T-helper 17 cell (primary cell): Measurements from ENCODE around the gene MPP2. TPM values are rescaled to one million over a fixed set of nuclear protein-coding genes. Genes with fewer than 3 reads are reported as not detected.

Experiments used
- ATAC-seq: fragments of 150-1000 bp; cut with Tn5 transposase; 2 replicates; pipeline ENCODE4 v1.10.0; 2021; ENCODE audit warnings: mild to moderate bottlenecking, moderate library complexity
- DNase-seq, 3 donors: peaks; one replicate each; pipeline versions ENCODE4 v3.0.0 to v3.0.0-alpha.2; 2020 to 2021
- H3K9me3 ChIP-seq: one replicate; pipeline ENCODE4 v1.7.0; 2013; ENCODE audit warnings: low read length, mild to moderate bottlenecking; ENCODE audit not compliant: control insufficient read depth, poor library complexity, severe bottlenecking
- H3K27ac Mint-ChIP-seq: one replicate; pipeline ENCODE4 v1.8.0; 2022; ENCODE audit warnings: mild to moderate bottlenecking, moderate library complexity, mixed read lengths
- H3K27me3 Mint-ChIP-seq: one replicate; pipeline ENCODE4 v1.8.0; 2022; ENCODE audit warnings: mixed read lengths
- H3K36me3 Mint-ChIP-seq: one replicate; pipeline ENCODE4 v1.8.0; 2022; ENCODE audit warnings: low read depth, mixed read lengths
- H3K4me1 Mint-ChIP-seq: one replicate; pipeline ENCODE4 v1.8.0; 2022; ENCODE audit warnings: mild to moderate bottlenecking, mixed read lengths
- H3K4me3 Mint-ChIP-seq: one replicate; pipeline ENCODE4 v1.8.0; 2022; ENCODE audit warnings: mild to moderate bottlenecking, moderate library complexity, mixed read lengths
- total RNA-seq, 4 donors: library from RNA in 2 of 4; stranded (reverse) in 2 of 4; gene quantifications; one replicate each; pipeline ENCODE4 v1.2.3 and lab custom pipeline; 2022 to 2026

Gene MPP2
- total RNA-seq, 2 donors from 2014 or later, result 1.5 to 2.2 TPM

DNA sequence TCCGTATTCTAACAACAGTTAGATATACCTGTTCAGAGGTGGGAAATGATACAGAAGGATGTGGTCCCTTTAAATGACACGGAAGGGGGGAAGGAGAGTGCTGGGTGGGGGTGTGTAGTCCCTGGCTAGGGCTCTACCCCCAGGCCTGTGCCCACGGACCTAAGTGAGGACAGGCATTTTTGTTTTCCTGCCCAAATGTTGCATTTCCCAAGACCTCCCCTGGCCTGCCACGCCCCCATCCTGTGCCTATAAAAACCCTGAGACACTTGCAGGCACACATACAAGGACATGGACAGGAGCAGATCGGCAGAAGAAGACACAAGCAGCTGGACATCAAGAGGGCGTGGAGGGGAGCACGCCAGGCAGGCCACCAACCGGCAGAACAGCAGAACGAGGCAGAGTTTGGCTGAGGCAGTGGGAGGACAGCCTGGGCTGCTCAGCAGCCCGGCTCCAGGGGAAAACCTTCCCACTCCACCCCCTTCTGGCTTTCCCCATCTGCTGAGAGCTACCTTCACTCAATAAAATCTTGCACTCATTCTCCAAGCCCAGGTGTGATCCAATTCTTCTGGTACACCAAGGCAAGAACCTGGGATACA lies 13.3 kb upstream of the MPP2 start:
- ATAC-seq, result no peak

DNA sequence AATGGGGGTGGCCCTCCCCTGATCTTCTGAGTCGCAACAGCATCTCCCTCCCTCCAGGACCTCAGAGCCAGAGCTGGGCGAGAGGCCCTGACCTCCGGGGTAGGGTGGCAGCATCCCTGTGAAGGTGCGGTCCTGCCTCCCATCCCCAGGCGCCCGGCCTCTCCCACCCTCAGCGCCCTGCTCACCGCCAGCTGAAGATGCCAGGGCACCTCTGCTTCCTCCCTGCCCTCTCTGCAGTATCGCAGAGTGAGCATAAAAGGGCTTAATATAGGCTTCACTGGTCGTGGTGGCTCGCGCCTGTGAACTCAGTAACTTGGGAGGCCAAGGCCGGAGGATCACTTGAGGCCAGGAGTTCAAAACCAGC lies 10.7 kb upstream of the MPP2 start:
- no peaks in the 10 kb centered on the region for H3K36me3 Mint-ChIP-seq
- H3K9me3 ChIP-seq, result no peaks in the 10 kb centered on the region
- H3K27ac Mint-ChIP-seq, result peak overlapping the region; percentile 75
- ATAC-seq, result no peak
- H3K4me1 Mint-ChIP-seq, result peaks cover 7% of the 10 kb centered on the region
- peak overlapping the region; percentile 88 for H3K4me3 Mint-ChIP-seq
- no peaks in the 10 kb centered on the region for H3K27me3 Mint-ChIP-seq
- DNase-seq, result no peak

More for the DNA sequence above, 13.3 kb upstream of the MPP2 start:
- H3K4me3 Mint-ChIP-seq, result no peak overlapping the region
- no peaks in the 10 kb centered on the region for H3K9me3 ChIP-seq
- no peaks in the 10 kb centered on the region for H3K36me3 Mint-ChIP-seq
- DNase-seq, result no peak
- no peak overlapping the region for H3K27ac Mint-ChIP-seq
- no peaks in the 10 kb centered on the region for H3K27me3 Mint-ChIP-seq
- peaks cover 7% of the 10 kb centered on the region for H3K4me1 Mint-ChIP-seq

DNA sequence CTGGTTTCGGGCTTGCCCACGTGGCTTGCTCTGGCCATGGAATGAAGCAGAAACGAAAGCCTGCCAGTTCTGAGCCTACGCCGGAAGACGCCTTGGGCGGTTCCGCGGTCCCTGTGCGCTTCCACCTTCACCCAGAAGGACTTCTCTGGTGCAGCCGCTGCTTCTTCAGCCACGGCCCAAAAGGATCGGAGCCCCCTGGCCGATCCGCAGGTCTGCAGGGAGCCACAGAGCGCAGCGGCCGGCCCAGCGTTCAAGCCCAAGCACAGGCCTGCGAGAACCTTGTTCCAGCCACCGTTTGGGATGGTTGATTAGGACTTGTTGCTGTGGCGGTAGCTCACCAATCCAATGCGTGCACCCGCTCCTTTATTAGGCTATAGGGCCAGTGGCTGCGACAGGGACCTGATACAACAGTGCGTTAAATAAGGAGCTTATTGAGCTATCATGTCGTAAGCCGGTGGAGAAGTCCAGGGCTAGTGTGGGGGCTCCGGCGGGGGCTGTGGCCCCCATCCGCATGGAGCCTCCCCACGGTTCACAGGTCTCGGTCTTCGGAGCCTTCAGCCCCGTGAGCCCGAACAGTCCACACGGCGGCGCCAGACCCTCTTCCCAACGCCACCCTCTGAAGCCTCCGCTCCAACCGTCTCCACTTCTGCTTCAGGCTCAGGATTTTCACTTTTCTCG lies 10.2 kb upstream of the MPP2 start:
- DNase-seq (peak; percentile 25 to 34 (median 27)), ATAC-seq (peak; percentile 89)
- Mint-ChIP-seq H3K36me3 (no peaks in the 10 kb centered on the region), H3K4me1 (peaks cover 7% of the 10 kb centered on the region), H3K4me3 (peak overlapping the region; percentile 88), H3K27me3 (no peaks in the 10 kb centered on the region), H3K27ac (peak overlapping the region; percentile 75)
- no peaks in the 10 kb centered on the region for H3K9me3 ChIP-seq

DNA sequence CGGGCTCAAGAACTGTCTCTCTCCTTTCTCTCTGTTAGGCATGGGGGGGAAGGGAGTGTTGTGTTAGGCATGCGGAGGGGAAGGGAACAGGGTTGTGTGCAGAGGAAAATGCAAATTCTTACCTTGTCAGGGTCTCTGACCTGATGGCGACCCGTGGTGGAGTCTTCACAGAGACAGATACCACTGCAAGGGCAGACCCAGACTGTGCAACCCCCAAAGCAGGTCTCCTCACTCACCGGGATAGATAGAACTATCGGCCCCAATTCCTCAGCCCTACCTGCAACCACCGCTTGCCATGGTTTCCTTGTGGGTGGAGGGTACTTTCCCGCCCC lies 9.6 kb upstream of the MPP2 start:
- H3K4me1 Mint-ChIP-seq, result peaks cover 7% of the 10 kb centered on the region
- peak overlapping the region; percentile 75 for H3K27ac Mint-ChIP-seq
- no peak for DNase-seq
- no peak for ATAC-seq
- H3K27me3 Mint-ChIP-seq, result no peaks in the 10 kb centered on the region
- peak overlapping the region; percentile 88 for H3K4me3 Mint-ChIP-seq
- no peaks in the 10 kb centered on the region for H3K9me3 ChIP-seq
- no peaks in the 10 kb centered on the region for H3K36me3 Mint-ChIP-seq

DNA sequence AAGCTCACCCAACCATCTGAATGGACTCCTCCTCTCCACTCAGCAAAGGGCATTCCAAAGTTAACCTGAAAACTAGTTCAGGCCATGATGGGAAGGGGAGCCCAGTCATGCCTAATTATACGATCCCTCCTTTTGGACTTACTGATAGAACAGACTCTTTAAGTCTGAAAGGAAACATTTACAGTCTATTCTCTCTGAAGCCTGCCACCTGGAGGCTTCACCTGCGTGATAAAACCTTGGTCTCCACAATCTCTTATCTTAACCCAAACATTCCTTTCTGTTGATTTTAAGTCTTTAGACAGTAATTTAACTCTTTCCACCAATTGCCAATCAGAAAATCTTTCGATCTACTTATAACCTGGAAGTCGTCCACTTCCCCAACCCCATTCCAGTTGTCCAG lies 9.0 kb upstream of the MPP2 start:
- Mint-ChIP-seq H3K27me3 (no peaks in the 10 kb centered on the region), H3K27ac (no peak overlapping the region), H3K36me3 (no peaks in the 10 kb centered on the region), H3K4me3 (peak overlapping the region; percentile 88), H3K4me1 (peaks cover 7% of the 10 kb centered on the region)
- no peaks in the 10 kb centered on the region for H3K9me3 ChIP-seq
- ATAC-seq, result no peak
- no peak for DNase-seq

DNA sequence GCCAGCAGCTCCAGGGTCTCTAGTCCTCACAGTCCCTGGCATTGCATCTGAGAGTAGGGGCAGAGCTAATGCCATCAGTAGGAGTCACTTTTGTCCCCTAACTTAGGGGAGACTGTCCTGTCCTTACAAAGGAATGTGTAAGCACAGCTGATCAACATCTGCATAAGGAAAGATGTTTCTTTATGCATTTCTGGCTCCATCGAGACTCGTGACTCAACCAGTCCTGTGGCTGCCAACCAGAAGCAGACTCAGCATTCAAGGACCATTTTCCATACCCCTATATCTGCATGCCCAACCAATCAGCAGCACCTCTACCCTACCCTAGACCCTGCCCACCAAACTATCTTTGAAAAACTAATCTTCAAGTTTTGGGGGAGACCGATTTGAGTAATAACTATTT lies 8.2 kb upstream of the MPP2 start:
- no peak for DNase-seq
- no peak overlapping the region for H3K4me3 Mint-ChIP-seq
- no peaks in the 10 kb centered on the region for H3K27me3 Mint-ChIP-seq
- no peaks in the 10 kb centered on the region for H3K36me3 Mint-ChIP-seq
- ATAC-seq, result no peak
- H3K9me3 ChIP-seq, result no peaks in the 10 kb centered on the region
- no peak overlapping the region for H3K27ac Mint-ChIP-seq
- H3K4me1 Mint-ChIP-seq, result peaks cover 7% of the 10 kb centered on the region

DNA sequence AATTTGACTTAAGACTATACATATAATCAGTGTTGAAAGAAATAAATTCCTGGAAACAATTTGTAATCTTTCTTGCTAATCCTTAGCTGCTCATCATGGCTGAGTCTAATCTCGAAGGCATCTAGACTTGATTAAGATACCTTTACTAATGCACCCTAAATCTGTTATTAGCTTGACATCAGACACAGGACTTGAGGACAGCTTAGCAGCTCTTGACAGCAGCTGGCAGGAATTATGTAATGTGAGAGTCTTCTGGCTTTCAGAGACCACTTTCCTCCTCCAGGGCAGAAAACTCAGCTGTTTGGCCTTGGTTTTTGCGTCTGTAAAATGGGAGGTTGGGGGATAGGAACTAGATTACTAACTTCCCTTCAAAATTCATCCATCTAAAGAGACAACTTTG lies 7.1 kb upstream of the MPP2 start:
- Mint-ChIP-seq H3K36me3 (no peaks in the 10 kb centered on the region), H3K4me1 (peaks cover 9% of the 10 kb centered on the region), H3K27ac (no peak overlapping the region), H3K4me3 (no peak overlapping the region), H3K27me3 (no peaks in the 10 kb centered on the region)
- ATAC-seq (no peak), DNase-seq (no peak)
- no peaks in the 10 kb centered on the region for H3K9me3 ChIP-seq

DNA sequence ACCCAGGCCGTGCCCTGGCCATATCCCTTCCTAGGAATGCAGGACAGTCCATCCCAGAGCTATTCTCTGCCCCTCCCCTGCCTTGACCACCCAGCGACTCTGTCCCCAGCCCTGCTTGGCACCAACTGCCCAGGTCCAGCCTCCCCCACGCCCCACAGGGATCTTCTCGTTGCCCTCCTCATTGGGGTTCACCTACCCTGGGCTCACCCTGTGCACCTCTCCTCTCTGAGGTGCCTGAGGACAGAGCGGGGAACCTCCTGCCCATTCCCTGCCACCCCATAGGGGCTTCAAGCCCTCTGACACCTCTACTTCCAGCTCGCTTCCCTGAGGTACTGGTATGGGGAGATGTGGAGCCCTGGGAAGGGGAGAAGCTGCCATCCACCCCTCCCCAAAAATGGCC lies 6.2 kb upstream of the MPP2 start:
- ATAC-seq, result no peak
- no peak for DNase-seq
- Mint-ChIP-seq H3K4me1 (peaks cover 9% of the 10 kb centered on the region), H3K27ac (no peak overlapping the region), H3K27me3 (no peaks in the 10 kb centered on the region), H3K4me3 (no peak overlapping the region), H3K36me3 (no peaks in the 10 kb centered on the region)
- H3K9me3 ChIP-seq, result no peaks in the 10 kb centered on the region

DNA sequence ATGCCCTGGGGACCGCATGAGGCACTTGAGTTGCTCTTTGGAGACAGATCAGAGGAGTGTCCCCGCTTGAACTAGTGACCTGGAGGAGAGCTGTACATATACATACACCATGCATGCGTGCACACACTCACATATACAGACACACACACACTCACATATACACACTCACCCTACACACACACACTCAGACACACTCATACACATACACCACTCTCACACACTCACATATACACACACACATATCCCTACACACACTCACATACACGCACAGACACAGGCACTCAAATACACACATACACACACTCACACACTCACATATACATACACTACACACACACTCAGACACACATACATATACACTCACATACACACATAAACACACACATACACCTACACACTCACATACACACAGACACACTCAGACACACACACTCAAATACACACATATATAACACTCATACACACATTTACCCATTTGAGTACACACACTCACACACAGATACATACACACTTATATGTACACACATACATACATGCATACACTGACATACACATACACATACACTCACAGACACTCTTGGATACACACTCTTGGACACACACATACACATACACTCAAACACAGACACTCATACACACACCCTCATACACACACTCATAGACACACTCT lies 5.4 kb upstream of the MPP2 start:
- H3K27ac Mint-ChIP-seq, result no peak overlapping the region
- no peaks in the 10 kb centered on the region for H3K9me3 ChIP-seq
- no peak overlapping the region for H3K4me3 Mint-ChIP-seq
- peaks cover 5% of the 10 kb centered on the region for H3K27me3 Mint-ChIP-seq
- H3K36me3 Mint-ChIP-seq, result no peaks in the 10 kb centered on the region
- ATAC-seq (no peak), DNase-seq (no peak)
- H3K4me1 Mint-ChIP-seq, result peaks cover 13% of the 10 kb centered on the region

DNA sequence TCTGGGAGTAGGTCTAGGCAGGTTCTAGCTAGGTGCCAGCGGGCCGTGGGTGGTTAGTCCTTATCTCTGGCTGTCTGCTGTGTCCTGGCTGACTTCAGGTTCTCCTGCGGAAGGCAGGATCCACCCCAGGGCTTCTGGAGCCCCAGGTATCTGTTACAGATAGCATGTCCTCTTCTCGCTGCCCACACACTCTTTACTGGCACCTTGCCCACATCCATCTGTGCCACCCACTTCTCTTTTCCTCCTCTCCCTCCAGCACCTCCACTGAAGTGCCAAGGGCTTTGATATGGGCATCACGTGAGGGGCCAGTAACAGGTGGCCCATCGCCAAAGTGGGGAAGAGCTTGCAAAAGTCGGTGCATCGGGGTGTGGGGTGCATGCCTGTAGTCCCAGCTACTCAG lies 4.6 kb upstream of the MPP2 start:
- no peak overlapping the region for H3K27ac Mint-ChIP-seq
- peaks cover 6% of the 10 kb centered on the region for H3K27me3 Mint-ChIP-seq
- H3K4me3 Mint-ChIP-seq, result no peak overlapping the region
- H3K4me1 Mint-ChIP-seq, result peaks cover 18% of the 10 kb centered on the region
- no peak for ATAC-seq
- no peaks in the 10 kb centered on the region for H3K36me3 Mint-ChIP-seq
- no peak for DNase-seq
- H3K9me3 ChIP-seq, result no peaks in the 10 kb centered on the region

DNA sequence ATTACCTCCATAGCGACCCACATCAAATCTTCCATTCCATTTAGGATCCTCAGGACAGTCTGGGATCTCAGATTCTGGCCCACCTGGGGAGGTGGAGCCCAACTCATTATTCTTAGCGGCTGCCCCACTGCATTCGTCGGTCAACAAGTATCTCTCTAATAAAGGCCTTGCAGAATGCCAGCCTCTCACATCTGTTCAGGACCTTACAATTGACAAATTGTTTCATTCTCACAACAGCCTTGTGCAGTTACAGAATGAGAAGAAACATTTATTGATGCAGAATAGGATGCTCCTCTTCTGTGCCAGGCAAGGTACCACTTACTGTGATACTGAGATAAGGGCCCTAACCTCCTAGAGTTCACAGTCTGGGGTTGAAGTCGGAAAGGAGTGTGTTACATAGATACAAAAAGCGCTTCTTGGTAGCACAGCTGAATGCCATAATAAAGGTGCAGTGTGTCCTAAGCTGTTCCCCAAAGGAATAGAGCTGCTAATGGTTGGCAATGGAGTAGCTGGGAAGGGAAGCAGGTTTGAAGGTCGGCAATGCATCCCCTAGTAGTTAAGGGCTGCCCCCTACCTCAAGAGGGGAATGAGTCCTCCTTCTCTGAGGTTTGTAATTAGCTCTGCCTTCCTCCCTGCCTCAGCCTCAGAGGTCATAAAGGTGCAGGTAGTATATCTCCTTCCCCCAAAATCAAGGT lies 2.3 kb upstream of the MPP2 start:
- H3K27ac Mint-ChIP-seq, result no peak overlapping the region
- H3K27me3 Mint-ChIP-seq, result peaks cover 18% of the 10 kb centered on the region
- H3K36me3 Mint-ChIP-seq, result no peaks in the 10 kb centered on the region
- no peaks in the 10 kb centered on the region for H3K9me3 ChIP-seq
- DNase-seq, result no peak
- H3K4me3 Mint-ChIP-seq, result no peak overlapping the region
- H3K4me1 Mint-ChIP-seq, result peaks cover 19% of the 10 kb centered on the region
- ATAC-seq, result no peak

DNA sequence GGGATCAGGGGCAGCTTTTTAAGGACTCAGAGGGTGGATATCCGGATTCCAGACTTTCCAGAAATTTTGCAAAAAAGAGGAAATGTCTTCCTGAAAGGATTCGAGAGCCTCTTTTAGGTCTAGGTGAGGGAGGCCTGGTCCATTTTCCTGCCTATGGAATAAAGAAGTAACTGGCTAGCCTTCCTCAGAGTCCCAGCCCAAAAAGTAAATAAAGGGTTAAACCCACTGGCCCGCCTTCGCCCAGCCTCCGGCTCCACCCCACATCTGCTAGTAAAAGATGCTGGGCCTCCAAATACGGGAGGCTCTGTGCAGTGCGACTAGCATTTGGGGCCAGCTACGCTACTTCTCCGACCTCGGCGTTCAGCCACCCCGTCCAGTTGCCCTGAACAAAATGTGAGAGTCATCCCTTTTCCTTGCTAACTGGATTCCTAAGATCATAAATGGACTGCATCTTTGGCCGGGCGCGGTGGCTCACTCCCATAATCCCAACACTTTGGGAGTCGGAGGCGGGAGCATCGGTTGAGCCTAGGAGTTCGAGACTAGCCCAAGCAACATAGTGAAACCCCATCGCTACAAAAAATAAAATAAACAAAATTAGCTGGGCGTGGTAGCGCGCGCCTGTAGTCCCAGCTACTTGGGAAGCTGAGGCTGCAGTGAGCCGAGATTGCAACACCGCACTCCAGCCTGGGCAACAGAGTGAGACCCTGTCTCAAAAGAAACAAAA lies 824 bp upstream of the MPP2 start:
- peak; percentile 70 for ATAC-seq
- no peaks in the 10 kb centered on the region for H3K36me3 Mint-ChIP-seq
- peak in 2 of 3 donors; percentile 27 to 35 for DNase-seq

DNA sequence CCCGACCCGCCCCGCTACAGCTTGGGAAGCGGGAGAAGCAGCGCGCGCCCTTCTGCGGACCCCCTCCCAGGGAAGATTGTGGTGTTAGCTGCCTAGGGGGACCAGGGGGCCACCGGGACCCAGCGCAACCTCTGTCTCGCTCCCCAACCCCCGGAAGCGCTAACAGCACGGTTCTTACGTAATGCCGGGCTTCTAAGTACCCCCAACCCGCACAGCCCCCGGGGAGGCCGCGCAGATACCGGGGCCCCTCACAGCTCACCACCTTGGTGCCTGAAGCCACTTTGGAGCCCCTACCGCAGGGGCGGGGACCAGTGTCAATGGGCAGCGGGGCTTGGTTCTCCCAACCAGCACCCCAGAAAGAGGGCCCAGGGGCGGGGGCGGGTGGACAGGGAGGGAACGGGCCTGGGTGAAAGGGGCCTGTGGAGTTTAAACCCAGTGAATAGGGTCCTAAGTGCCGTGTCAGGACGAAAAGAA lies 348 bp downstream of the MPP2 start:
- no peaks in the 10 kb centered on the region for H3K9me3 ChIP-seq
- peak; percentile 35 for ATAC-seq
- H3K36me3 Mint-ChIP-seq, result no peaks in the 10 kb centered on the region
- H3K4me3 Mint-ChIP-seq, result peak overlapping the region; percentile 91
- H3K4me1 Mint-ChIP-seq, result peaks cover 23% of the 10 kb centered on the region
- H3K27me3 Mint-ChIP-seq, result peaks cover 27% of the 10 kb centered on the region
- H3K27ac Mint-ChIP-seq, result peak overlapping the region; percentile 41
- no peak for DNase-seq

More for the DNA sequence above, 824 bp upstream of the MPP2 start:
- no peaks in the 10 kb centered on the region for H3K9me3 ChIP-seq
- H3K4me1 Mint-ChIP-seq, result peaks cover 23% of the 10 kb centered on the region
- peak overlapping the region; percentile 91 for H3K4me3 Mint-ChIP-seq
- peaks cover 27% of the 10 kb centered on the region for H3K27me3 Mint-ChIP-seq
- H3K27ac Mint-ChIP-seq, result no peak overlapping the region
